Activated gamma-delta T cell treated with Interleukin-2 at 50 U/mL for 16 hours (primary cell): ENCODE measurements around the gene ITIH5.

Source experiments
- DNase-seq: peaks from one replicate; pipeline ENCODE4 v3.0.0-alpha.2; 2020

ITIH5 gene

GRCh38 chr10:7625009-7625408, 41.8 kb downstream of the ITIH5 start:
- no peak for DNase-seq

GRCh38 chr10:7622969-7623368, 43.8 kb downstream of the ITIH5 start:
- DNase-seq = no peak

- DNase-seq = no peak
Observed at GRCh38 chr10:7618461-7618860, 48.3 kb downstream of the ITIH5 start.

- no peak for DNase-seq
Observed at GRCh38 chr10:7611909-7612308, 54.9 kb downstream of the ITIH5 start.

GRCh38 chr10:7610651-7611389, 55.9 kb downstream of the ITIH5 start:
- no peak for DNase-seq

GRCh38 chr10:7610026-7610425, 56.7 kb downstream of the ITIH5 start:
- no peak for DNase-seq

GRCh38 chr10:7609556-7609955, 57.2 kb downstream of the ITIH5 start:
- DNase-seq = no peak

GRCh38 chr10:7608001-7608400, 58.8 kb downstream of the ITIH5 start:
- DNase-seq = no peak

- DNase-seq = no peak
Observed at GRCh38 chr10:7606951-7607404, 59.8 kb downstream of the ITIH5 start.

- no peak for DNase-seq
Observed at GRCh38 chr10:7605565-7606295, 61.0 kb downstream of the ITIH5 start.

- no peak for DNase-seq
Observed at GRCh38 chr10:7601023-7601656, 65.6 kb downstream of the ITIH5 start.

GRCh38 chr10:7598771-7599170, 68.0 kb downstream of the ITIH5 start:
- DNase-seq = no peak

GRCh38 chr10:7596356-7596755, 70.4 kb downstream of the ITIH5 start:
- DNase-seq = no peak

- no peak for DNase-seq
Observed at GRCh38 chr10:7593905-7594304, 72.9 kb downstream of the ITIH5 start.

- no peak for DNase-seq
Observed at GRCh38 chr10:7593063-7593462, 73.7 kb downstream of the ITIH5 start.

- no peak for DNase-seq
Observed at GRCh38 chr10:7592627-7593026, 74.1 kb downstream of the ITIH5 start.

GRCh38 chr10:7590271-7590670, 76.5 kb downstream of the ITIH5 start:
- DNase-seq = no peak

- no peak for DNase-seq
Observed at GRCh38 chr10:7589748-7590147, 77.0 kb downstream of the ITIH5 start.

- DNase-seq = no peak
Observed at GRCh38 chr10:7587865-7588188, 78.9 kb downstream of the ITIH5 start.

GRCh38 chr10:7587168-7587864, 79.5 kb downstream of the ITIH5 start:
- no peak for DNase-seq

- no peak for DNase-seq
Observed at GRCh38 chr10:7585228-7585627, 81.5 kb downstream of the ITIH5 start.

GRCh38 chr10:7583626-7584025, 83.1 kb downstream of the ITIH5 start:
- no peak for DNase-seq

- DNase-seq = no peak
Observed at GRCh38 chr10:7580520-7580919, 86.2 kb downstream of the ITIH5 start.

- no peak for DNase-seq
Observed at GRCh38 chr10:7579681-7580080, 87.1 kb downstream of the ITIH5 start.
